Activated CD4-positive, alpha-beta memory T cell treated with anti-CD3 and anti-CD28 coated beads, Interleukin-2, amount 10 ng/mL, durations not matched to agents 7 days and 5 days (primary cell): ENCODE results near the gene YWHAB. TPM values are rescaled to one million over a fixed set of nuclear protein-coding genes. Genes with fewer than 3 reads are reported as not detected.

ENCODE experiments used
- CTCF ChIA-PET: fragments of 350-600 bp; sonication (Branson Sonifier 250); formaldehyde crosslinking; loops from one replicate; lab custom pipeline; 2021; ENCODE audit warnings: antibody characterized with exemption, inconsistent platforms; lab: Charles Lee
- POLR2A ChIA-PET: fragments of 350-600 bp; sonication (Branson Sonifier 250); formaldehyde crosslinking; loops from one replicate; lab custom pipeline; 2021; ENCODE audit warnings: antibody characterized with exemption; lab: Charles Lee
- DNase-seq: peaks from one replicate; pipeline ENCODE4 v3.0.0-alpha.2; 2020
- H3K27ac Mint-ChIP-seq: one replicate; pipeline ENCODE4 v1.8.0; 2021; ENCODE audit warnings: mild to moderate bottlenecking, mixed read lengths
- H3K27me3 Mint-ChIP-seq: one replicate; pipeline ENCODE4 v1.8.0; 2021; ENCODE audit warnings: mixed read lengths
- H3K36me3 Mint-ChIP-seq: one replicate; pipeline ENCODE4 v1.8.0; 2021; ENCODE audit warnings: low read depth, mixed read lengths
- H3K4me1 Mint-ChIP-seq: one replicate; pipeline ENCODE4 v1.8.0; 2021; ENCODE audit warnings: mixed read lengths
- H3K4me3 Mint-ChIP-seq: one replicate; pipeline ENCODE4 v1.8.0; 2021; ENCODE audit warnings: mild to moderate bottlenecking, mixed read lengths
- H3K9me3 Mint-ChIP-seq: one replicate; pipeline ENCODE4 v1.8.0; 2021; ENCODE audit warnings: mixed read lengths
- total RNA-seq, 2 experiments: library from RNA; stranded (reverse); gene quantifications; one replicate each; pipeline ENCODE4 v1.2.3, GENCODE V29; 2021

Gene YWHAB
- total RNA-seq, 2 experiments from 2014 or later: 277 to 279 TPM

DNA sequence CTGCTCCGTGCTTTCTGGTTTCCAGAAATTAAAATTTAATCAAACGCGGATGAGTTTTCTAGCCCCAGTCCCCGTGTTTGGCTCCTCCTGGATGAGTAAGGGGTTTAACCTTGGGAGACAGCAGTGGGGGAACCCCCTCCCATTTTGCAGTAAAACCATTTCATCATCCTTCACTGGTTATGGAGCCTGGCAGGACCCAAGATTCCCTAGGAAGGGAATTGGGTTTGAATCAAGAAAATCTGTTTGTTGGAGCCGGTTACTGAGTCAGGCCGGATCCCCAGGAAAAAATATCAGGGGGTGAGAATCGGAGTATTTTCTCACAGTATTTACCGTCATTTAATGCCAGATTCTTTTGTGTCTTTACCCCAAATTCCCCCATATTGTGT, 754 bp downstream of the YWHAB start:
- Mint-ChIP-seq H3K4me1 (peaks cover 52% of the 10 kb centered on the region), H3K4me3 (peak overlapping the region; percentile 89), H3K27me3 (no peaks in the 10 kb centered on the region), H3K9me3 (no peaks in the 10 kb centered on the region), H3K36me3 (peaks cover 46% of the 10 kb centered on the region), H3K27ac (peak overlapping the region; percentile 90)
- DNase-seq: no peak
- CTCF ChIA-PET: no interaction called here
- POLR2A ChIA-PET: interaction anchor here (1.1 to 2.7 kb wide), 4 partner anchors 12 to 235 kb away, joined by 3 to 19 read pairs (median 6); partner anchors contain the start of gene ADA

DNA sequence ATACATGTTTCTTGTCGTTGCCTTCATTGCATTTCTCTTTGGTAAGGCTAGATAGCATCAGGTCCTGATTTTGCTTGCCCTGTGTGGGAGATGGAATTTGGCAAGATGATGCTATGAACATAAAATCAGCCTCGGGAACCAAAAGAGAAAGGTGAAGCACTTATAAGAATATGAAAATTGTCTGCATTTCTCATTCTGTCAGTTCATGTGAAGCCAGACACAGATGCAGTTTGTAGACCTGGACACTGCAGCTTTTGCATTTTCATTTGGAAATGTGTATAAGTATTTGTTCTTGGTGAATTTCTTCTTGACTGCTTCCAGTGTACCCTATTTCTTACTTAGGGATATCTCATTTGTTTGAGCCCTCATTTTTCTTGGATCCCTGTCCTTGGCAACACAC, 1.3 kb downstream of the YWHAB start:
- Mint-ChIP-seq H3K9me3 (no peaks in the 10 kb centered on the region), H3K4me1 (peaks cover 58% of the 10 kb centered on the region), H3K27me3 (no peaks in the 10 kb centered on the region), H3K36me3 (peaks cover 51% of the 10 kb centered on the region), H3K27ac (peak overlapping the region; percentile 90), H3K4me3 (peak overlapping the region; percentile 89)
- CTCF ChIA-PET: no interaction called here
- DNase-seq: no peak
- POLR2A ChIA-PET: interaction anchor here (2.6 to 2.7 kb wide), 2 partner anchors 11 to 236 kb away, joined by 7 to 19 read pairs; partner anchors contain the start of gene ADA

DNA sequence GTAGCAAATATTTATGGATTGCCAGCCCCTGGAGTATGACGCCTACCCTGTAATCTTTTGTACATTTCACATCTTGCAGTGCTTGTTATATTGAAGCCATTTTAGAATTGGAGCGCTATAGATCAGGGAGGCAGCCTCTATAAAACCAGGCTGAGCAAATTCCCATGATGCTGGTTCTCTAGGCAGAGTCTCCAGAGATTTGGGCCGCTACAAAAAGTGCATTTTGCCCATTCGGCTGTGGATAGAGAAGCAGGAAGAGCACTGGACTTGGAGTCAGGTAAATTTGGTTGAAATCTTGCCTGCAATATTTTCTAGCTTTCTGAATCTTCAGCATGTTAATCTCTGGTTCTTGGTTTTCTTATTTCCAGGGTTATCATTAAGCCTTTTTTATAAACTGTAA, 2.0 kb downstream of the YWHAB start:
- POLR2A ChIA-PET: interaction anchor here (1.0 to 3.4 kb wide), 6 partner anchors 10 to 236 kb away, joined by 3 to 19 read pairs (median 6); partner anchors contain the start of genes ADA and PABPC1L
- CTCF ChIA-PET: interaction anchor here (0.9 to 2.0 kb wide), 10 partner anchors 9 to 208 kb away, joined by 3 to 9 read pairs (median 4); partner anchors contain the start of genes PABPC1L and STK4
- Mint-ChIP-seq H3K4me1 (peaks cover 64% of the 10 kb centered on the region), H3K36me3 (peaks cover 58% of the 10 kb centered on the region), H3K27me3 (no peaks in the 10 kb centered on the region), H3K27ac (peak overlapping the region; percentile 90), H3K9me3 (no peaks in the 10 kb centered on the region), H3K4me3 (peak overlapping the region; percentile 89)
- no peak for DNase-seq

DNA sequence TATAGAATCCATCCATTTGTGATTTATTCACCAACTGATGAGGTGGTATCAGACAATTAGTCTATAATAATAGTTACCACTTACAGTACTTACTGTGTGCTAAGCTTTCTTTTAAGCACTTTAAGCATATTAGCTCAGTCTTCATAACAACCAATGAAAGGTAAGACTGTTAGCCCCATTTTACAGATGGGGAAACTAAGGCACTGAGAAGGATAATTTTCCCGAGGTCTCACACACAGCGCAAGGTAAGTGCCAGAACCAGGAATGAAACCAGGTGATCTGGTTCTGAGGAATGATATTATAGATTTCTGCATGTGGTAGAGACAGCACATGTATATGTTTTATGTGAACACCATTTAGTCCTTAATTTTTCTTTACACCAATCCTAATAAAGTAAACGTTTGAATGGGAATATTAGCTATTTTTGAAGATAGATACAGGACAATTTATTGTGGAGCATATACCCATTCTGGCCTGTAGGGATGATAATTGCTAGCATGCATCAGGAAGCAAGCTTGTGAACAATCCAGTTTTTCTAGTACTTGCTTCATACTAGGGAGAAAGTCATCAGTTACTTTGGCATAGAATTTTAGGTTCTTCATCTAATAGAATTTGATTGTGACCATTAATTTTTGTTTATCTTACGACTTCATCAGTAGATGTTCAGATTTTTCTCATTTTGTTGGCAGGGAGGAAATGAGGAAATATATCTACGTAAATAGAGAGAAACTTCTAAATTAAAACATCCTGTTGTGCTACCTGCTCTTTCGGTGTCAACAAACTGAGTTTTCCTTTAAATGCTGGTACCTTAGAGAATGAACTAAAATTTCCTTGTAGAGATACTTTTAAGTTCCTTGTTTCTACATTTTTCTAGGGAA, 3.0 kb downstream of the YWHAB start:
- no peaks in the 10 kb centered on the region for H3K9me3 Mint-ChIP-seq
- DNase-seq: no peak
- peaks cover 69% of the 10 kb centered on the region for H3K4me1 Mint-ChIP-seq
- CTCF ChIA-PET: interaction anchor here (0.8 to 2.0 kb wide), 14 partner anchors 8 to 405 kb away, joined by 3 to 9 read pairs (median 4); partner anchors contain the start of genes PABPC1L, STK4 and TOMM34
- H3K27me3 Mint-ChIP-seq: no peaks in the 10 kb centered on the region
- peak overlapping the region; percentile 89 for H3K4me3 Mint-ChIP-seq
- peak overlapping the region; percentile 64 for H3K27ac Mint-ChIP-seq
- POLR2A ChIA-PET: interaction anchor here (1.0 to 3.4 kb wide), 7 partner anchors 9 to 79 kb away, joined by 3 to 19 read pairs (median 4); partner anchors contain the start of genes PABPC1L and STK4
- H3K36me3 Mint-ChIP-seq: peaks cover 62% of the 10 kb centered on the region

DNA sequence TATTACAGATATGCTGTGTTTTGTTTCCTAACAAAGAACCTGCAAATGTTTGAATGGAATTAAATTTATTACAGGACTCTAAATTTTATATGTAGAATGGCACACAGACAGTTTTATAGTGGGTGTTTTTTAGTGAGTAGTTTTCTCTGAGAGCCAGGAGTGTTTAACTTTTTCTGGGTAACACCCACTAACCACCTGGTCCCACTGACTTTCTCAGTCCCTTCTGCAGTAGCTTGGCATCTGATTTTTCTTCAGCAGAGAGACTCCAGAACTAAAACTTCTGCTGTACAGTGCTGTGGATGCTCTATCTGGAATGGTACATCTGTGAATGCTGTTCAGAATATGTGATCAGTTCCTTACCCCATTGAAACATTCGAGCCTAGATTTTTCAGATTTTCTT, 6.3 kb downstream of the YWHAB start:
- POLR2A ChIA-PET: no interaction called here
- H3K4me3 Mint-ChIP-seq: no peak overlapping the region
- H3K36me3 Mint-ChIP-seq: peaks cover 79% of the 10 kb centered on the region
- DNase-seq: no peak
- peak overlapping the region; percentile 38 for H3K27ac Mint-ChIP-seq
- CTCF ChIA-PET: no interaction called here
- no peaks in the 10 kb centered on the region for H3K27me3 Mint-ChIP-seq
- H3K9me3 Mint-ChIP-seq: no peaks in the 10 kb centered on the region
- peaks cover 78% of the 10 kb centered on the region for H3K4me1 Mint-ChIP-seq

DNA sequence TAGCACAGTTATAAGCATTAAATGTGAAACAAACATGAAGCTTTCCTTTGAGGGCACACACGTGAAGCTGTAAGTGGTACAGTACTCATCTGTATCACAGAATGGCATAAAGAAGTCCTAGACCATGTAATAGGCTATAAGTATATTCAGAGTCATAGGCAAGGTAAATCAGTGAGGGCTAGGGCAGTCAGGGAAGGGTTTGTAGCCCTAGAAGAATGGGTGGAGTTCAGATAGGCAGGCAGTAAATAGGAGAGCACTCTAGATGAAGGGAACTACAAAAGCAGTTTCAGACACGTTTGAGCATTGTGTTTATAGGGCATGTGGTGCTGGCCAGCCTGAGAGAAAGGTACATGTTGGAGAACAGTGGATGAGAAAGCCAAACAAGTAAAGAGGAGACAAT, 9.5 kb downstream of the YWHAB start:
- no peak for DNase-seq
- Mint-ChIP-seq H3K4me1 (peaks cover 78% of the 10 kb centered on the region), H3K36me3 (peaks cover 67% of the 10 kb centered on the region), H3K4me3 (no peak overlapping the region), H3K27me3 (no peaks in the 10 kb centered on the region), H3K9me3 (no peaks in the 10 kb centered on the region), H3K27ac (peak overlapping the region; percentile 18)
- ChIA-PET POLR2A (no interaction called here), CTCF (interaction anchor here (1.0 to 1.1 kb wide), 2 partner anchors 15 to 57 kb away, joined by 3 read pairs; partner anchors contain the start of gene PABPC1L)

DNA sequence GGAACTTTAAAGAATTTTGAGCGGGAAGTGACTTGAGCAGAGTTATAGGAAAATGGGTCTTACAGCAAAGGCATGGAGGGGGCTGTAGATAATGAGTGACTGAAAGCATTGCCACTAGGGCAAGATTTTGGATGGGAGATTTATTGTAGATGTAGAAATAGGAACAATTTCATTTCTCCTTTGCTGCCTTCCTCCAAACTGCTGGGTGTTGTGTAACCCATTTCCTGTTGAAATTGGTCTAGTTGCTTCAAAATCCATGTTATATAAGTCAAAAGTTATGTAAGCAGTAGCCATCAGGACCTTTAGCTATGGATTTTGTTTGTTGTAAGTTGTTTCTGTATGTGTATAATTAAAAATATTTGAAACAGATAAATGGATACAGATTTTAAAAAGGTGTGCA, 11.1 kb downstream of the YWHAB start:
- DNase-seq: no peak
- Mint-ChIP-seq H3K36me3 (peaks cover 70% of the 10 kb centered on the region), H3K27me3 (no peaks in the 10 kb centered on the region), H3K9me3 (no peaks in the 10 kb centered on the region), H3K4me1 (peaks cover 83% of the 10 kb centered on the region), H3K4me3 (no peak overlapping the region), H3K27ac (peak overlapping the region; percentile 30)
- CTCF ChIA-PET: interaction anchor here (1.5 kb wide), 1 partner anchor 8 kb away, joined by 9 read pairs; no protein-coding TSS in a partner anchor
- POLR2A ChIA-PET: interaction anchor here (0.7 to 5.2 kb wide), 4 partner anchors 9 to 66 kb away, joined by 3 to 19 read pairs (median 4); partner anchors contain the start of genes PABPC1L and YWHAB

DNA sequence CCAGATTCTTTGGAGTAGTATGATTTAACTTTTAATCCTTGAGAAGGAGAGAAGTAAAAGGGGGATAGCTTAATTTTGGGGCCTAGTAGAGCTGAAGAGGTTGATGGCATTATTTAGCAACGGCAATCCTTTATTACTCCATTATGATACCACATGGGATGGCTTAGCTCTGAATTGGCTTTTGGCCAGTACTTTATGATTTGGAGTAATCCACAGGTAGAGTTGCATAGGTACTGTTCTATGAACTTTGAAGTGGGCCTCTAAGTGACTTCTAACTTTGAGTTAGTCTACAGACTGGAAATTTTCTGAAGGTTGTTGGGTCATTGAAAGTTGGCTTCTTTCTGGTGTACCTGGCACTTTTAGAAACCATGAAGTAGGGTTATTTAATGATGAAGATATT, 11.6 kb downstream of the YWHAB start:
- CTCF ChIA-PET: interaction anchor here (1.5 kb wide), 1 partner anchor 9 kb away, joined by 9 read pairs; no protein-coding TSS in a partner anchor
- H3K9me3 Mint-ChIP-seq: no peaks in the 10 kb centered on the region
- no peak for DNase-seq
- peak overlapping the region; percentile 14 for H3K27ac Mint-ChIP-seq
- H3K4me1 Mint-ChIP-seq: peaks cover 78% of the 10 kb centered on the region
- H3K27me3 Mint-ChIP-seq: no peaks in the 10 kb centered on the region
- no peak overlapping the region for H3K4me3 Mint-ChIP-seq
- H3K36me3 Mint-ChIP-seq: peaks cover 69% of the 10 kb centered on the region
- POLR2A ChIA-PET: interaction anchor here (0.7 to 5.2 kb wide), 3 partner anchors 9 to 66 kb away, joined by 3 to 19 read pairs (median 4); partner anchors contain the start of gene YWHAB

DNA sequence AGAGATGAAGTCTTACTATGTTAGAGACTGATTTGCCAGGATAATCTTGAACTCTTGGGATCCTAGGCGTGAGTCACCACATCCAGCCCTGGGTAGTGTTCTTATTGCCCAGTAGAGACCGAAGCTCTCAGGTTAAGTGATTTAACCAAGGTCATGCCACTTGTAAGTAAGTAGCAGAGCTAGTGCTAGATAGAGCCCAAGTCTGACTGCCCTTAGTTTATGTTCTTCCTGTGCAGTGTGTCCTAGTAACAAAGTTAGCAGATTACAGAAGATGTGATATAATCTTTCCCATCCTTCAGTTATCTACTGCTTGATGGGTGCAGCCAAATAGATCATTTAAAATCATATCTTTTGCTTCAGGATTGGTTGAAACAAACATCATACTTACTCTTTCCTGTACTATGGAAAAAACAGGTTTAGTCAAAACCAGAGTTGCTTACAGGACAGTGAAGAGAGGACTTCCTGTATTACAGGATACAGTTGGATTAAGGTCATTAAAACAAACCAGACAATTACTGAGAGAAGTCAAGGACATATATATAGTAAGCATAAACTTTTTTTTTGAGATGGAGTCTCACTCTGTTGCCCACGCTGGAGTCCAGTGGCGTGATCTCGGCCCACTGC, 14.8 kb downstream of the YWHAB start:
- Mint-ChIP-seq H3K27ac (peak overlapping the region; percentile 82), H3K9me3 (no peaks in the 10 kb centered on the region), H3K36me3 (peaks cover 75% of the 10 kb centered on the region), H3K4me3 (no peak overlapping the region), H3K27me3 (no peaks in the 10 kb centered on the region), H3K4me1 (peaks cover 57% of the 10 kb centered on the region)
- no peak for DNase-seq
- CTCF ChIA-PET: no interaction called here
- POLR2A ChIA-PET: interaction anchor here (5.2 kb wide), 1 partner anchor 13 kb away, joined by 19 read pairs; no protein-coding TSS in a partner anchor

DNA sequence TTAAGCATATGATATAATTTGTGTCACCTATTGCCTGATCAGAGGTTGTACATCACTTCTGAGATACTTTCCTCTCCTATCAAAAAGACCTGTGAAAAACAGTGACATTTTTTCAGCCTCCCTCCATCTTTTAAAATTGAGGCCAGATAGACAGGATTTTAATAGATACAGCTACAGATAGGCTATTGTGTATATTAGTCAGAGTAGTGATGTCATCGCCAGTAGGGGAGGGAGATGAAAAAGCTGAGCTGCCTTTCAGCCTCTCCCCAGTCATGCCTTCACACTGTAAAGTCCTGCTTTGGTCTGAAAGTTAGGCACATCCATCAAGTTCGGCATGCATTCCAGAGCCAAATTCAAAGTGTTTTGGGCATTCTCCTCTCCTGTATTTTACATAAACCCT, 16.5 kb downstream of the YWHAB start:
- Mint-ChIP-seq H3K36me3 (peaks cover 78% of the 10 kb centered on the region), H3K27me3 (no peaks in the 10 kb centered on the region), H3K4me3 (no peak overlapping the region), H3K27ac (no peak overlapping the region), H3K4me1 (peaks cover 44% of the 10 kb centered on the region), H3K9me3 (no peaks in the 10 kb centered on the region)
- ChIA-PET CTCF (interaction anchor here (1.4 to 1.6 kb wide), 2 partner anchors 14 to 217 kb away, joined by 3 to 7 read pairs; no protein-coding TSS in a partner anchor), POLR2A (interaction anchor here (1.1 to 1.7 kb wide), 3 partner anchors 9 to 16 kb away, joined by 3 to 4 read pairs (median 3); no protein-coding TSS in a partner anchor)
- no peak for DNase-seq

DNA sequence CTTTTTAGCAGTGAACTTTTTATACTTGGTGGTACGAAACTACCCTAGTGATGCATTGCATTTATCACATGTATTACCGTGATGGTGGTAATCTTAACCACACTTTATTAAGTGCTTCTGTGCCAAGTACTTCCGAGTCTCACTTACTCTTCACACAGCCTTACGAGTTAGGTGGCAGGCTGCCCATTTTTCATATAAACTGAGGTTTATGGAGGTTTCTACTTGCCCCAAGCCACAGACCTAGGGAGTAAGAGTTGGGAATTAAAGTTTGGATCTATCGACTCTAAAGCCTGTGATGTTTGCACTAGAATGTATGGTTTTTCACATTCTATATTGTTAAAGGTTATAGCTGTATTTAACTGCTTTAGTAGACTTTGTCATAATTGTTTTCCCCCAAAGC, 18.9 kb downstream of the YWHAB start:
- ChIA-PET CTCF (interaction anchor here (0.5 kb wide), 1 partner anchor 759 kb away, joined by 3 read pairs; no protein-coding TSS in a partner anchor), POLR2A (interaction anchor here (2.1 kb wide), 1 partner anchor 19 kb away, joined by 5 read pairs; the partner anchor contains the start of gene YWHAB)
- Mint-ChIP-seq H3K4me1 (peaks cover 33% of the 10 kb centered on the region), H3K4me3 (no peak overlapping the region), H3K36me3 (peaks cover 80% of the 10 kb centered on the region), H3K9me3 (no peaks in the 10 kb centered on the region), H3K27me3 (no peaks in the 10 kb centered on the region), H3K27ac (no peak overlapping the region)
- no peak for DNase-seq
